Endothelial cell of umbilical vein (primary cell): Measurements from ENCODE around the gene TRMT11. TPM values are rescaled to one million over a fixed set of nuclear protein-coding genes. Genes with fewer than 3 reads are reported as not detected.

Experiments used
- BruUV-seq: library from RNA; stranded (reverse); fragments of 400-500 nt; replicated peaks from 2 replicates; lab custom pipeline; 2021; lab: Mats Ljungman, UMichigan
- CTCF ChIA-PET: fragments of 300-600, 350-600 bp; sonication (Branson Sonifier 250); formaldehyde crosslinking; loops from one replicate; lab custom pipeline; 2021; ENCODE audit warnings: antibody characterized with exemption, inconsistent platforms; lab: Charles Lee
- POLR2A ChIA-PET: fragments of 300-600, 350-600 bp; sonication (Branson Sonifier 250); formaldehyde crosslinking; loops from one replicate; lab custom pipeline; 2021; ENCODE audit warnings: antibody characterized with exemption, inconsistent platforms; lab: Charles Lee
- DNase-seq: peaks from one replicate; pipeline ENCODE4 v3.0.0-alpha.2; 2011; ENCODE audit warnings: low read depth, low spot score
- FAIRE-seq: peaks from 2 replicates; lab custom pipeline; 2011; peaks lifted over from hg19 to GRCh38; lab: Jason Lieb, UNC
- H2AFZ ChIP-seq: 2 replicates; pipeline ENCODE4 v1.6.0; 2012; ENCODE audit warnings: low read depth, low read length, control low read depth, inconsistent platforms
- H3K27ac ChIP-seq: 2 replicates; pipeline ENCODE4 v1.5.1; 2011; ENCODE audit warnings: low read depth, mild to moderate bottlenecking, control low read depth, low read length, moderate library complexity; ENCODE audit not compliant: insufficient read depth
- H3K27me3 ChIP-seq, 2 experiments: 2 replicates each; pipeline versions ENCODE4 v1.6.0 to v1.6.1; 2011; ENCODE audit warnings: low read length in 2 of 2, mixed read lengths in 1 of 2; ENCODE audit not compliant: control insufficient read depth in 2 of 2, insufficient read depth in 2 of 2
- H3K36me3 ChIP-seq, 2 experiments: 2 replicates in 1 of 2; 3 replicates in 1 of 2; pipeline ENCODE4 v1.5.1; 2011; ENCODE audit warnings: low read length in 2 of 2, mild to moderate bottlenecking in 1 of 2, moderate library complexity in 1 of 2; ENCODE audit not compliant: control insufficient read depth in 2 of 2, insufficient read depth in 2 of 2; ENCODE audit errors: extremely low read depth in 1 of 2
- H3K4me1 ChIP-seq: 3 replicates; pipeline ENCODE4 v1.5.1; 2011; ENCODE audit warnings: mild to moderate bottlenecking, low read length; ENCODE audit not compliant: control insufficient read depth, insufficient read depth; ENCODE audit errors: extremely low read depth
- H3K4me2 ChIP-seq: 2 replicates; pipeline ENCODE4 v1.6.1; 2011; ENCODE audit warnings: low read length, control low read depth, mixed read lengths; ENCODE audit not compliant: insufficient read depth
- H3K4me3 ChIP-seq, 3 experiments: fragments of 200-600 bp in 1 of 3; sonication (generic), shearing (Covaris generic) in 1 of 3; replicated peaks in 1 of 3; 2 replicates each; pipeline ENCODE4 v1.5.1; 2011 to 2016; ENCODE audit warnings: control low read depth in 3 of 3, low read length in 3 of 3, mild to moderate bottlenecking in 2 of 3, inconsistent platforms in 1 of 3, low read depth in 1 of 3, moderate library complexity in 1 of 3; ENCODE audit not compliant: insufficient read depth in 1 of 3
- H3K79me2 ChIP-seq: 2 replicates; pipeline ENCODE4 v1.6.0; 2012; ENCODE audit warnings: low read length, inconsistent platforms; ENCODE audit not compliant: control insufficient read depth, insufficient read depth
- H3K9ac ChIP-seq: replicated peaks from 2 replicates; pipeline ENCODE3; 2011; ENCODE audit warnings: low read length, control low read depth; ENCODE audit not compliant: insufficient read depth; ENCODE audit errors: extremely low read depth
- H3K9me1 ChIP-seq: replicated peaks from 3 replicates; pipeline ENCODE4 v1.6.0; 2011; ENCODE audit warnings: mild to moderate bottlenecking, low read length; ENCODE audit not compliant: control insufficient read depth, insufficient read depth; ENCODE audit errors: extremely low read depth
- H3K9me3 ChIP-seq: replicated peaks from 2 replicates; pipeline ENCODE4 v1.5.1; 2012; ENCODE audit warnings: low read length, inconsistent platforms; ENCODE audit not compliant: control insufficient read depth, insufficient read depth
- H4K20me1 ChIP-seq: replicated peaks from 2 replicates; pipeline ENCODE3; 2011; ENCODE audit warnings: mild to moderate bottlenecking, low read length; ENCODE audit not compliant: control insufficient read depth, insufficient read depth; ENCODE audit errors: extremely low read depth
- CTCF ChIP-seq, 2 donors: IDR thresholded peaks; 1 replicate in 1 of 2; 2 replicates in 1 of 2; pipeline ENCODE4 v1.5.1; 2011; ENCODE audit warnings: low read length in 2 of 2, mild to moderate bottlenecking in 2 of 2, moderate library complexity in 2 of 2, control low read depth in 1 of 2, inconsistent platforms in 1 of 2, low read depth in 1 of 2; ENCODE audit not compliant: insufficient read depth in 1 of 2; ENCODE audit errors: extremely low read depth in 1 of 2
- EZH2 ChIP-seq: IDR thresholded peaks from 2 replicates; pipeline ENCODE4 v1.6.1; 2012; ENCODE audit warnings: borderline replicate concordance, low read depth, mild to moderate bottlenecking, moderate library complexity, low read length, inconsistent platforms; ENCODE audit not compliant: severe bottlenecking
- FOS ChIP-seq: IDR thresholded peaks from 2 replicates; pipeline ENCODE4 v1.6.1; 2011; ENCODE audit warnings: mild to moderate bottlenecking, low read length, moderate library complexity, borderline replicate concordance; ENCODE audit not compliant: insufficient read depth
- GATA2 ChIP-seq: IDR thresholded peaks from 2 replicates; pipeline ENCODE4 v1.7.0; 2011; ENCODE audit warnings: low read depth, mild to moderate bottlenecking, moderate library complexity, mixed read lengths, low read length; ENCODE audit not compliant: insufficient read length, insufficient read depth
- JUN ChIP-seq: IDR thresholded peaks from 2 replicates; pipeline ENCODE4 v1.6.1; 2011; ENCODE audit warnings: borderline replicate concordance, low read depth; ENCODE audit not compliant: insufficient read length, insufficient read depth
- MAX ChIP-seq: IDR thresholded peaks from 2 replicates; pipeline ENCODE4 v1.6.1; 2011; ENCODE audit not compliant: insufficient read depth, insufficient read length
- MYC ChIP-seq: IDR thresholded peaks from one replicate; pipeline ENCODE4 v1.6.1; 2011; ENCODE audit warnings: mild to moderate bottlenecking, low read depth, low read length
- POLR2A ChIP-seq: IDR thresholded peaks from 2 replicates; pipeline ENCODE4 v1.6.1; 2012; ENCODE audit warnings: low read depth, mild to moderate bottlenecking, control low read depth, low read length
- POLR2AphosphoS5 ChIP-seq: IDR thresholded peaks from 2 replicates; pipeline ENCODE4 v1.6.1; 2012; ENCODE audit warnings: low read depth, mild to moderate bottlenecking, control low read depth, low read length, moderate library complexity; ENCODE audit not compliant: insufficient read depth
- dilution Hi-C: fragments of 300-500 bp; cut with MboI; formaldehyde crosslinking; loops from one replicate; pipeline ENCODE4 v1.15.0; 2019; ENCODE audit warnings: low sequenced_read_pairs; ENCODE audit not compliant: extremely low pct_ligation_motif_present
- intact Hi-C: fragments of 100-400 bp; cut with micrococcal nuclease; formaldehyde crosslinking; loops from one replicate; pipeline ENCODE4 v1.10.0; 2022
- polyA plus RNA-seq, 4 experiments: library from polyadenylated mRNA; depleted of rRNA in 3 of 4; stranded (reverse) in 3 of 4; unstranded in 1 of 4; fragments of >200 nt; gene quantifications; 2 replicates each; pipeline versions ENCODE4 v1.2.1 to v1.2.3, GENCODE V29; 2011 to 2012; ENCODE audit warnings: missing spikeins in 1 of 4
- total RNA-seq: library from RNA; stranded (reverse); gene quantifications from 2 replicates; pipeline ENCODE4 v1.2.3, GENCODE V29; 2021

Gene TRMT11
- total and polyA plus RNA-seq, 2 donors (not counting 3 experiments of a cell fraction or from before 2014, with no cell fraction given) = 5.1 to 10.7 TPM

- no peak for FAIRE-seq
Observed at GRCh38 chr6:126066053-126067048, 80.0 kb downstream of the TRMT11 start.

More at GRCh38 chr6:126066053-126067048, 80.0 kb downstream of the TRMT11 start:
- ChIA-PET POLR2A (no interaction called here), CTCF (no interaction called here)
- H3K27me3 ChIP-seq = no peaks in the 10 kb centered on the region
- H3K36me3 ChIP-seq = no peaks in the 10 kb centered on the region
- BruUV-seq = no TSS peak
- H4K20me1 ChIP-seq = no peaks in the 10 kb centered on the region
- H3K79me2 ChIP-seq = no peaks in the 10 kb centered on the region
- dilution Hi-C loops (no loop called here), intact Hi-C loops (no loop called here)
- H2AFZ ChIP-seq = no peak overlapping the region
- no peaks in the 10 kb centered on the region for H3K4me1 ChIP-seq
- H3K27ac ChIP-seq = no peak overlapping the region
- no peak for DNase-seq
- H3K4me3 ChIP-seq = no peak overlapping the region
- H3K9me3 ChIP-seq = no peaks in the 10 kb centered on the region
- no peak overlapping the region for H3K9ac ChIP-seq
- TF ChIP-seq CTCF (IDR thresholded peaks at IDR 0.05; ENCODE audit: extremely low read depth in 1 of 2, insufficient read depth in 1 of 2, low read depth in 1 of 2, low read length in 2 of 2) = no peak
- no peak for TF ChIP-seq POLR2A
- TF ChIP-seq GATA2 = no peak
- TF ChIP-seq EZH2 = no peak
- TF ChIP-seq FOS = no peak
- no peak for TF ChIP-seq MAX
- no peak for TF ChIP-seq POLR2AphosphoS5
- no peak for TF ChIP-seq MYC
- no peak for TF ChIP-seq JUN
- H3K4me2 ChIP-seq = no peak overlapping the region
- no peaks in the 10 kb centered on the region for H3K9me1 ChIP-seq
